Hematopoietic multipotent progenitor cell treated with erythropoietin and hydrocortisone succinate and interleukin-3 and kit ligand, for 15 days (in vitro differentiated cells): Measurements from ENCODE around the gene SIAE.

Source experiments
- DNase-seq: peaks from one replicate; pipeline ENCODE4 v3.0.0-alpha.2; 2015; ENCODE audit warnings: low spot score

Gene SIAE, protein sequence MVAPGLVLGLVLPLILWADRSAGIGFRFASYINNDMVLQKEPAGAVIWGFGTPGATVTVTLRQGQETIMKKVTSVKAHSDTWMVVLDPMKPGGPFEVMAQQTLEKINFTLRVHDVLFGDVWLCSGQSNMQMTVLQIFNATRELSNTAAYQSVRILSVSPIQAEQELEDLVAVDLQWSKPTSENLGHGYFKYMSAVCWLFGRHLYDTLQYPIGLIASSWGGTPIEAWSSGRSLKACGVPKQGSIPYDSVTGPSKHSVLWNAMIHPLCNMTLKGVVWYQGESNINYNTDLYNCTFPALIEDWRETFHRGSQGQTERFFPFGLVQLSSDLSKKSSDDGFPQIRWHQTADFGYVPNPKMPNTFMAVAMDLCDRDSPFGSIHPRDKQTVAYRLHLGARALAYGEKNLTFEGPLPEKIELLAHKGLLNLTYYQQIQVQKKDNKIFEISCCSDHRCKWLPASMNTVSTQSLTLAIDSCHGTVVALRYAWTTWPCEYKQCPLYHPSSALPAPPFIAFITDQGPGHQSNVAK

DNA sequence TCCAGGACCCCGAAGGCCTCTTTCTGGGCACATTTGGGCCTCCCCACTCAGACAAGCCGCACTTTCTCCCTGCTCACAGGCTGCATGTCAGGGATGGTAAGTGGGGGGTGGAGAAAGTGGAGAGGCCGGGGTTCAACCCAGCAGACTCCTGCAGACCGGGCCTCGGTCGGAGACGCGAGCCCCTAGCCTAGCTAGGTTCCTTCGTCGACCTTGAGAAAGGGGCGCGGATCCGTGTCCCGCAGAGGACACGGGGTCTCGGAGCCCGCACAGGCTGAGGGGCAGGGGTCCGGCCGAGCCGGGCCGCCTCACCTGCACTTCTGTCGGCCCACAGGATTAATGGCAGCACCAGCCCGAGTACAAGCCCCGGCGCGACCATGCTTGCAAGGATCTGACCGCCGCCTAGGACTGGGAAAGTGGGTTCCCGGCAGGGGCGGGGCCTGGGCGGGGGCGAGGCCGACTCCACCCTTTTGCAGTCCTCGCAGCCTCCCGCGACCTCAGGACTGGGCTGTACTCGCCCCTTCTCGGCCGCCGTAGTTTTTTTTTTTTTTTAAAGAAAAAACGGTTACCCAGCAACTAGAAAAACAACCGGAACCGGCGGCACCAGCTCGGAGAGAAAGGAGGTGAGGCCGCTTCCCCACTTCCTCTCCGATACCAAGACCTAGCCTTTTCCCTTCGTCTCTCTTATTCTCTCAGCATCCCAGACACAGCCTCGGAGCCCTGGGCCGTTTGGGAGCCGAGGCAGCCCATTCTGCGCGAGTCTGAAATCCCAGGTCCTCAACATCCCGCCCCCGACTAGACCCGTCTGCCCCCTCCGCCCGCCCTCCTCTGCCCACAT, at the start of gene SIAE, which contains the start of gene SPA17:
Gene SIAE, minus strand, starts transcription at position 407 of the 835 bp plus-strand sequence. Its CDS starts 31 bp downstream, at position 376.
Gene SPA17, plus strand, starts transcription at position 572 of the 835 bp plus-strand sequence. CDS start 1,361 bp downstream, outside the sequence.
- DNase-seq: peak; percentile 87

DNA sequence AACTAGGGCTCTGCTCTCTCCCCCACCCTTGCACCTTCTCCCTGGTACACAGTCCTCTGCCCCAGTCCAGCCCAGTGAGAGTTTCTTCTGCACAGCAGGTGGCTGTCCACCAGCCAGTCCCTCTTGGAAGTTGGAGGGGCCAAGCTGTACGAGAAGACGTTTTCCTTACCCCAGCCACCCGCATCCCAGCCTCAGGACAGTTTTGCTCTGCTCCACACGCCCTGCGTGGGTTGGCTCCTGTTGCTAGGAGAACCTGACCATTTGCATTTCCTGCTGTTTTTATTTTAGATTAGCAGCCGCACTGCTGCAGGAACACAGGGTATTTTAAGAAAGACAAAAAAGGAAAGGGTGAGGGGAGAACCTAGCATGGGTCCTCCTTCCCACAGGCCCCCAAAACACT, 48.6 kb upstream of the SIAE start:
- DNase-seq: no peak

DNA sequence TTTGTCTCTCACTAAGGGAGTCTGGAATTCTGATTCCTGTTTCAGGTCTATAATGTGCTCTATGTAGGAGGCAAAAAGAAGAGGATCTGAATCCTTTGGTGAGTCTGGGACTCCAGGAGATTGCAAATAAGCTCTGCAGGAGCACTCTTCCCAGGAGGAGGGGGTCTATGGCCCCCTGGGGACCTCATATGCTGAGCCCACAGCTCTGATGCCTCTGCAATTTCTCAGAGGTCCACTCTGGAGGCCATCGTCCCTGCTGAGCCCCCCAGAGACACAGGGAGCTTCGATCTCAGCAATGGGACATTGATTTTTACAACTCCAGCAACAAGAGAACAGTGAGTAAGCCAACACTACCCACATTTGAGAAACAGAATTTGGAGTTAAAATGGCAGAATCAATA, 46.0 kb upstream of the SIAE start:
- no peak for DNase-seq

DNA sequence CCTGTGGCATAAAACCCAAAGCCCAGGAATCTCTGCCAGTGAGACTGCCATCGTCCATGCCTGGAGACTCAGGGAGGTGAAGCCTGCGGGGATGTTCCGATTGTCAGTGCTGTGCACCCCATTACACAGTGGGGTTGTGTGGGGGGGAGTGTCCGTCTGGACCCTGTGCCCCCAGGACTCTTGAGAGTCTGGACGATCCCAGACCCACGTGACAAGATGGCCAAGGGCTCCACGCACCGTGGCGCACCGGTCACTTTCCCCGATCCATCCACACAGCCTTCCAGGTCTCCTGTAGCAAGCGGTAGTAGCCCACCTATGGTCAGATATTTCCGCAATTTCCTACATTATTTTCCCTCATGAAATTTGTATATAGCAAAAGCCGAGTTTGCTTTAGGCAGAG, 45.3 kb upstream of the SIAE start:
- DNase-seq: no peak

DNA sequence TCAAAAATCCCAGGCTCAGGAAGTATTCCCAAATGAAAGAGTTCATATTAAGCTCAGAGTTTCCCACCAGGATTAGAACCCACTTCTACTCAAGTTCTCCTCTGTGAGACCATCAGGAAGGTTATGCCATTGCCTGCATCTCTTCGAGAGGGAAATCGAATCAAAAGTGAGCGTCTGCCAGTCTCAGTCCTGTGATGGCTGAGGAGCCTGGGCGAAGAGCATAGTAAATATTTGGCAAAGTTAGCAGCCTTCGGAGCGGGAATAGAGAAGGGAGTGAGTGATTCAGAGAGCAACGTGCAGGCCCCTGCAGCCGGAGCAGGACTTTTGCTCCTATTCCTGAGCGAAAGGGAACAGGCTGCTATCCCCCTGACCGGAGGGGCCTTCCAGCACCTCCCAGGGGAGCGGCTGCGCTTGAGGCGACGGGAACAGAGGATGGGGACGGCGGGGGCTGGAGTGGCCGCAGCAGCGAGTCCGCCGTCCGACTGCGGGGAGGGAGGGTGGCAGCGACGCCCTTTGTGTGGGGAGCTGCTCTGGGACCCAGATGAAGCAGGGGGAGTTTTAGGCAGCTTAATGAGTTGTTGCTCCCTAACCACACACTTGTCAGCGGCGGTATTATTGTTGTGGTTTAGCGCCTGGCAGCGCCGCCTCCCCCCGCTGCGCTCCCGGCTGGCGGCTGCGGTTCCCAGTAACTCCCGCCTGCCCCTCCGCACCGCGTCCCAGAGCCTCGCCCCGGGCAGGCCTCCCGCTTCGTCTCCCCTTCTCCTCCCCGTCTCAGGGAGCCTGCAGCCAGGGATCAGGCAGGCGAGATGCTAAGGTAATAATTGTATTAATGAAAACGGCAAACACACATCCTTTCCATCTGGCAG, 44.5 kb upstream of the SIAE start:
- no peak for DNase-seq

DNA sequence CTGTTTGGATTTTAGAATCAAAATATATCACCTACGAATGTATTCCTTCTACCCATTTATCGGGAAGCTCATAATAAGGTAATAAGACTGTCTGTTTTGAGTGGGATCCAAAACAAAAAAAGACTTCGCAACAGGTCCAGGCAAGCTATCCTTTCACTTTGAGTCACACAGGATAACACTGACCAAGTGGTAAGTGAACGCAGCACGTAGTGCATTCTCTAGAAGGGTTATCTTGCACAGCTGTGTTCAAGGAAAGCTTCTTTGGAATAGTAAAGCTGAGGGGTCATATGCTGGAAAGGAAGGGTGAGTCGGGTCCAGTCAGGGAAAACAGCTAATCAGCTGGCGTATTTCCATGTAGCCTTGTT, 43.9 kb upstream of the SIAE start:
- DNase-seq: no peak

DNA sequence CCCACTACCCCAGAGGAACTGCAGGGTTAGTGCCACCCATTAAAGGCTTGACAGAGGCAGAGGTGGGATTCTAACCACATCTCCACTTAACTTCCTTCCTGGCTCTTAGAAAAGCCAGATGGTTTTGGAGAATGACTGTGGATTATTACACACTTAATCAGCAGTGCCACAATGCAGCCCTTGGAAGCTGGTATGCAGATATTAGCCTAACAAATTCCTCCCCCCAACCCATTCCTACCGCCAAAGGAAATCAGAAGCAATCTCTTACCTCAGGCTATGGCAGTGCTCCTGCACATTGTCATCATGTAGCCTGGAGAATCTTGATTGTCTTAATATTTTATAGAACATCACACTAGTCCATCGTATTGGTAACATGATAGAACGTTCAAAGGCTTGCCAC, 43.1 kb upstream of the SIAE start:
- DNase-seq: no peak

DNA sequence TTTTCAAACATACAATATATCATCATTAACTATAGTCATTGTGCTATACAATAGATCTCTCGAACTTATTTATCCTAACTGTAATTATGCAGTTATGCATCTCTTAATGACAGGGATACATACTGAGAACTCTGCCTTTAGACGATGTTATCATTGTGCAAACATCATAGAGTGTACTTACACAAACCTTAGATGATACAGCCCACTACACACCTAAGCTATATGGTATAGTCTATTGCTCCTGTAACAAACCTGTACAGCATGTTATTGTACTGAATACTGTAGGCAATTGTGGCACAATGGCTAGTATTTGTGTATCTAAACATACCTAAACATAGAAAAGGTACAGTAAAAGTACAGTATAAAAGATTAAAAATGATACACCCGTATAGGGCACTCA, 38.9 kb upstream of the SIAE start:
- no peak for DNase-seq

DNA sequence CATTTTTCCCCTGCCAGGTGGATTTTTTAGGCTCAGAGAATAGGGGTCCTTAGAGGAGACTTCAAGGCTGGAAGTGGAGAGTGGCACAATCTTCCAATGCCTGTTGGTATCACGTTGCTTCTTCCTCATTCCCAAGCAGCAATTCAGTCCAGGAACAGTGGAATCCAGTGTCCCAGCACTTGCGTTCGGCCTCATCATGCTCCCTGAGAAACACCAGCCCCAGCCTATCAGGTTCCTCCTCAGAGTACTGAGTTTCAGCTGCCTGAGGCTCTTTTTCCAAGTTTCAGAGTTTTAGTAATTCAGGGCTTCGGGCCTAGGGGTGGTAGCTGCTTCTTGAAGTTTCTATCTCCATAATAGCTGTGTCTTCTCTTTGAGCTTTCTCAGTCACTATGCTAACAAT, 34.3 kb upstream of the SIAE start:
- no peak for DNase-seq

DNA sequence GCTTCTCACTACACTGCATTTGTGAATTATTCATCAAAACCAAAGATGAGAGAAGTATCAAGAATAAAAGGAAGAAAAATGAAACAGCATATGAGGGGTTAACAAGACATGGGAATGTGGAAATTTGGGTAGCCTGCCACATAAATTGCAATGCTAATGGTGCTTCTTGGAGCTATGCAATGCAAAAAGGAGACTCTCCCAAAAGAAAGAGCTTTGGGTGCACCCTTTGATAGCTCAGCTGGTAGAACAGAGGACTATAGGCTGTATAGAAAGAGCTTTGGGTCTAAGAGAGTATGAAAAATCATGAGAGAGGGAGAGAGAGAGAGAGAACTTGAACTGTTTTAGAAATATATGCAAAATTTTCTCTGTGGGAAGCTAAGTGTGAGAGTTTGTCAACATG, 26.5 kb upstream of the SIAE start:
- DNase-seq: no peak

DNA sequence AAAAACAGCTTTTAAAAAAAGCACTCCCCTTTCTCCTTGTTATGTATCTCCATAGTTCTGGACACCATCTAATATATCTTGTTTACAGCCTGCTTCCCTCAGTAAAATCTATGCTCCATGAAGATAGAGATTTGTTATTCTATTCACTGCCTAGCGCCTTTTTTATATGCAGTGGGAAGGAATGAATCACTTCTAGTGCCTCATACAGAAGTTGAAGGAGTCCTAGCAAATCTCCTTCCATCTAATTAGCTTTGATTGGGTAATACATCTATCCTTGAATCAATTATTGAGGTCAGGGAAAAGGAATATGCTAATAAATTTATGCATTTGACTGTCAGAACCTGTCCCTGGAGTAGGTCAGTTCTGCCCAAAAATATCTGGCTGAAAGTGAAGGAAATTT, 26.0 kb upstream of the SIAE start:
- no peak for DNase-seq

DNA sequence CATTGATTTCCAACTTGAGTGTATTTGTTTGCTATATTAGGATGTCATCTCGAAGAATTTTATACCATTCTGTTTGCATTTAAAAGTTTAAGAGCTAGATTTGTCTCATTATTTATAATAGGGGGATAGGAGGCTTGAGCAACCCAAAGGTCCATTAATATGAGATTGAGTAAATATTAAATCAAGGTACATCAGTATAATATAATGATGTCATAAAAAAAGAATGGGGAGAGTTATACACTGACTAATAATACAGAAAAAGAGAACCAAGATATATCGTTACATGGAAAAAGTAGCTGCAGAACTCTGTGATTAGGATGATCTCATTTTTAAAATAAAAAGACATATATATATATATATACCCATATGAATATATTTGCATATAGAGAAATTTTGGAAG, 19.6 kb upstream of the SIAE start:
- DNase-seq: no peak

DNA sequence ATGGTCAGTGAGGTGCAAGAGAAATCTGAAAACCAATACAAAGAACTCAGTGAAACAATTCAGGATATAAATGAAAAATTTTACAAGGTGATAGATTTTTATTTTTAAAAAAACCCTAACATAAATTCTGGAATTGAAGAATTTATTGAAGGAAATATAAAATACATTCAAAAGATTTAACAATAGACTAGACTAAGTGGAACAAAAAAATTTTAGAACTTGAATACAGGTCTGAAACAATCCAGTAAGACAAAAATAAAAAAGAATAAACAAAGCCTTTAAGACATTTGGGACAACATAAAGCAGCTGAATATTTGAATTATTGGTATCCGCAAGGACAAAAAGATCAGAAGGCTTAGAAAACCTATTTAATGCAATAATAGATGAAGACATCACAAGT, 8.9 kb upstream of the SIAE start:
- DNase-seq: no peak

DNA sequence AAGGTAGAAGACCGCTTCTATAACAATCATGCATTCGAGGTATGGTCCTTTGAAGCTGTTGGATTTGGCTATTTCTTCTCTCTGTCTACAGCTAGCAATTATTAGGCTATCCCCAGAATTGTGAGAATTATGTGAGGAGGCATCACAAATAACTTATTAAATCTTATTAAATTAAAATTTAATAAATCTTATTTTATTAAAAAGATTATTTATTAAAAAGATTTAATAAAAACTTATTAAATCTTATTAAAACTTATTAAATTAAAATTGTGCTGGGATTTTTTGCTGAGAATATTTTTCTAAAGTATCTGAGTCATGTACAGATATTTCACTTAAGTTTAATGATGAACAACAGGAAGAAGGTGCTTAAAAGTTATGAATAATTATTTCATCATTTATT, 7.9 kb upstream of the SIAE start:
- no peak for DNase-seq

DNA sequence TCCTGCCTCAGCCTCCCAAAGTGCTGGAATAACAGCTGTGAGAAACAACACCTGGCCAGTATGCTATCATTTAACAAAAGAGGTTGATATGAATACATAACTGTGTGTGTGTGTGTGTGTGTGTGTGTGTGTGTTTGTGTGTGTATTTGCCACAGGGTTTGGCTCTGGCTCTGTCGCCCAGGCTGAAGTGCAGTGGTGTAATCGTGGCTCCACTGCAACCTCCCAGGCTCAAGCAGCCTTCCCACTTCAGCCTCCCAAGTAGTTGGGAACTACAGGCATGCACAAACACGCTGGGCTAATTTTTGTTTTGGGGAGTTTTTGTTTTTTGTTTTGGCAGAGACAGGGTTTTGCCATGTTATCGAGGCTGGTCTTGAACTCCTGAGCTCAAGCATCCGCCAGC, 4.9 kb upstream of the SIAE start:
- DNase-seq: no peak

DNA sequence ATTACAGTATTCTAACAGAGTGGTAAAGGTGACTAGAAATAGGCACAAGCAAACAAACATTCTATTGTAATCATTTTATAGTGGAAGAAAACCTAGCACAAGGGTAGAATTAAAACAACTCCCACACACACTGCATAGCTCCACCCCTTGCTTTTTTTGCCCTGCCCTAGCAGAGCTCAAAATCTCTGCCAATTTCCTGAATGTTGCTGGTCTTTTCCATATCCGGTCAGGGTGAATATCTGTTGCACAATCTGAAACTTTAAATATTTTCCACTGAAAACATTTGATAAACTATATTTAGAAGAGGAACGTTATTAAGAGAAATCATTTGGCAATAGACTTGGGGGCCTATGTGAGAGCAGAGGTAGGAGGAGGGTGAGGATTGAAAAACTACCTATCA, 2.8 kb upstream of the SIAE start:
- no peak for DNase-seq

DNA sequence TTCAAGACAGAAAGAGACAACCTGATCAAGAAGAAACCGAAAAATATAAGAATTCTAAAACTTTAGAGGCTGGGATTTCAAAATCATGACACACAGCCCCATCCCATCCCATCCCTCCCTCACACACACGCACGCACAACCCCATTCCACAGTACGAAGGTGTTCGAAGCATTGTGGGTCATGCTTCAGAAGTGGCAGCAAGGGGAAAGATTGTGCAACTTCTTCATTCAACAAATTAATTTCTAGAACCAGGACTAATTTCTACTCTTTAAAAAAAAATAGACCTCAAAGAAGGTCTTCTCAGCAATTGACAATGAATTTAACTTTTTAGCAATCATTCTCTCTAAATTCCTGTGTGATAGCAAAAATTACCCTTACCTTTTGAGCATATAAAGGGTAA, 1.0 kb upstream of the SIAE start:
- no peak for DNase-seq

DNA sequence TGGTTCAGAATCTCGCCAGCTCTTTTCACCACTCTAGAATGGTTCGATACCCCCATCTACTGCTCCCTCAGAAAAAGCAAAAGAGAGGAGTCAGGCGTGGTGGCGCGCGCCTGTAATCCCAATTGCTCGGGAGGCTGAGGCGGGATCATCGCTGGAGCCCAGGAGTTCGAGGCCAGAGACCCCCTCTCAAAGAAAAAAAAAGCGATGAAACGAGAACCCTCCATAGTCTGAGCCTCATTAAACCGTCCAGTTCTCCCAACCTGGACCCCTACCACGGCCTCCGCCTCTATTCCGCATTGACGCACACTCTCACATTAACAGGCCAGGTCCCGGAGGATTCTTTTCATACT, 604 bp upstream of the SIAE start:
- DNase-seq: no peak

DNA sequence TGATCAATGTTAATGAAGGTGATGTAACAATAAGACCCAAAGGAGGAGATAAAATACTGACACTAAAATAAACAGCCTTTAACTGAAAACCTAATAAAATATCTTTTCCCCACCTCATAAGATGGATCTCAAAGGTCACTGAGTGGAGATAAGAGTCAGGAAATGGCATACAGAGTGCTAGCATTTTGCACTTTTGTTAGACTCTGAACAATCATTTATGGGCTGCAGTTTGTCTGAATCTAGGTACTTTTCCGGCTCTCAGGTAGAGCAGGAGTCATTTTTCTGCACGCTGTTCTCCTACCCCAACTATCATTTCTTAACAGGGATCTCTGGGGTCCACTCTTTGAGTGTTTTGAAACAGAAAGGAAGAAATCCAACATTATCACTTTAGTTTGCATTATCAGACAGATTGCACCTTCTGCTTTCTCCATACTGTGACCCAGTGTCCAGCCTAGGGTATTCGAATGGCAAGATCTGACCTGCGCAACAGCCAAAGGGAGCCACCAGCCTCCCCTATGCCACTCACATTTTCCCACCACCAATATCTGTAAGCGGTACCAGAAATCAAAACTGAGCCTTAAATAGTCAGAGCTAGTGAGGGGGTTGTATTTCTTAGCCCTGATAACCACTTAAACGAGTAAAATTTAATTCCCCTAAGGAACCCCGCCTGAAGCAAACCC, 863 bp downstream of the SIAE start:
- no peak for DNase-seq

DNA sequence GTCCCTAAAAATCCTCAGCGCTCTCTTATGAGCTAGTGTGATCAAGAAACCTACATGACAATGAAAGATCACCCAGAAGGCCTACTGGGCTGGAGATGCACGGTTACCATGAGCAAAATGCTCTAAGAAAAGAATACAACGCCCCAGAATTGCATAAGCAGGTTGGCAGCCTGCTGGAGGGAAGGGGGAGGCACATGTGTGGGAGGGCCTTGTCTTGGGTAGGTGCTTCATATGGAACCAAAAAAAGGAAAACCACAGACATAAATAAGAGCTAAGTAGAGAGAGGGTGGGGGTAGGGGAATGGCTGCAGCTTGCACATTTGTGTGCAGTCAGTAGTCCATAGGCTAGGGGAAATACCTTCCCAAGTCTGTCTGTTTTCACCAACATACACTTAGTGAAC, 2.8 kb downstream of the SIAE start:
- DNase-seq: no peak

DNA sequence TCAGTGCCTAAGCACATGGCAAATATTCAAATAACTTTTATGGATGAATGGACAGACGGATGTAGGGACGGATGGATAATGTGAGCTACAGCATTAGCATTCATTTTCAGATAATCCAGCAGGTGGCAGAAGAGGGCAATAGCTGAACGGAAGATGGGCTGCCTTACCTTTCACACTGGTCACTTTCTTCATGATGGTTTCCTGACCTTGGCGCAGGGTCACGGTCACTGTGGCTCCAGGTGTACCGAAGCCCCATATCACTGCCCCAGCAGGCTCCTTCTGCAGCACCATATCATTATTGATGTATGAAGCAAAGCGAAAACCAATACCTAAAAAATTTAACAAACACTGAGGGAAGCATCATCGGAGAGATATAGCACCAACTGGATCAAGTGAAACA, 4.3 kb downstream of the SIAE start:
- DNase-seq: peak; percentile 56

DNA sequence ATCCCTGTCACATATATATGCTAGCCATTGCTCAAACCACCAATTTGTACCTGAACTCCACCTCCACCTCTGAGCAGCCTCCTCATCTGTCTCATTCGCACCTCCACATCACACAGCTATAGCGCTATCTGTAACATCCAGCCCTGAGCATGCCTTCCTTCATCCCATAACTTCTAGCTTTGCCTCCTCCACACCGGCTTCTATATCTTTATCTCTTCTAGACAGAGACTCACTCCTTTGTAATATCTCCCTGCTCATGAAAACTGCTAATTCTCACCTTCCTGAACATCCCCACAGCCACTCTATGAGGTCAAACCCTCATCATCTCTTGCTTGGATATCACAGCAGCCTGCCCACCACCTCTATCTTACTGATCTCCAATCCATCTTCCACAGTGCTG, 5.9 kb downstream of the SIAE start:
- DNase-seq: no peak
